Measurements from ENCODE around the gene HS6ST2.

DNA sequence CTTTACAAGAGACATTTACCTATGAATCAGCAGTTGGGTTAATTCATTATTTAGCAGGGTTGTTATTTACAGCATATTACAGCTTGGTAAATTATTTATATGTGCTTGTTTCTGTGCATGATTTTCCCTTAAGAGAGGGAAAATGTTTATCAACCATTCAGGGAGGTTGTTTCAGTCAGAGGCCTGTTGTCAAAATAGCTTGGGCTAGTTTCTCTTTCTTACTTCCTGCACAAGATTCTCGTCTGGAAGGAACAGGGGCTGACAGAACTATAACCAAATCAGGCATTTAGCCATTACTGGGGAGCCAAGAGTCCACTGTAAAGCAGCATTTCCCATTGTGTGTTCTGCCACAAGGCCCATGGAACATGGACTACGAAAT, 135.8 kb downstream of the HS6ST2 start:
- TF ChIP-seq ZNF211 (tag by site-specific recombination; IDR thresholded peaks at IDR 0.05; ENCODE audit: low read depth) = no peak
- TF ChIP-seq, protein P1, sequence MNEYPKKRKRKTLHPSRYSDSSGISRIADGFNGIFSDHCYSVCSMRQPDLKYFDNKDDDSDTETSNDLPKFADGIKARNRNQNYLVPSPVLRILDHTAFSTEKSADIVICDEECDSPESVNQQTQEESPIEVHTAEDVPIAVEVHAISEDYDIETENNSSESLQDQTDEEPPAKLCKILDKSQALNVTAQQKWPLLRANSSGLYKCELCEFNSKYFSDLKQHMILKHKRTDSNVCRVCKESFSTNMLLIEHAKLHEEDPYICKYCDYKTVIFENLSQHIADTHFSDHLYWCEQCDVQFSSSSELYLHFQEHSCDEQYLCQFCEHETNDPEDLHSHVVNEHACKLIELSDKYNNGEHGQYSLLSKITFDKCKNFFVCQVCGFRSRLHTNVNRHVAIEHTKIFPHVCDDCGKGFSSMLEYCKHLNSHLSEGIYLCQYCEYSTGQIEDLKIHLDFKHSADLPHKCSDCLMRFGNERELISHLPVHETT (tag by site-specific recombination; IDR thresholded peaks at IDR 0.05) = no peak
